Measurements from ENCODE around the gene GPNMB. TPM values are rescaled to one million over a fixed set of nuclear protein-coding genes. Genes with fewer than 3 reads are reported as not detected.

Gene GPNMB
- total RNA-seq, 4 donors from 2014 or later = 12.1 to 37.8 (median 25.6) TPM

- TF ChIP-seq POLR2A (IDR thresholded peaks at IDR 0.05) (no peak), CTCF (IDR thresholded peaks at IDR 0.05) (no peak)
- no peak for DNase-seq
- Histone ChIP-seq H3K27me3 (no peaks in the 10 kb centered on the region), H3K4me3 (no peak overlapping the region), H3K9me3 (no peaks in the 10 kb centered on the region), H3K36me3 (no peaks in the 10 kb centered on the region), H3K4me1 (no peaks in the 10 kb centered on the region), H3K27ac (no peak overlapping the region)
These were observed 38.3 kb downstream of the GPNMB start for GRCh38 chr7:23284871-23285270.

GRCh38 chr7:23285657-23286646 is 39.4 kb downstream of the GPNMB start:
- no peak for TF ChIP-seq POLR2A (IDR thresholded peaks at IDR 0.05)
- no peak for TF ChIP-seq CTCF (IDR thresholded peaks at IDR 0.05)
- Histone ChIP-seq H3K36me3 (no peaks in the 10 kb centered on the region), H3K4me3 (no peak overlapping the region), H3K27ac (no peak overlapping the region), H3K9me3 (no peaks in the 10 kb centered on the region), H3K27me3 (no peaks in the 10 kb centered on the region), H3K4me1 (no peaks in the 10 kb centered on the region)
- no peak for DNase-seq

GRCh38 chr7:23287612-23288011 is 41.0 kb downstream of the GPNMB start:
- Histone ChIP-seq H3K36me3 (no peaks in the 10 kb centered on the region), H3K27me3 (no peaks in the 10 kb centered on the region), H3K4me3 (no peak overlapping the region), H3K9me3 (no peaks in the 10 kb centered on the region), H3K27ac (no peak overlapping the region), H3K4me1 (no peaks in the 10 kb centered on the region)
- no peak for TF ChIP-seq CTCF (IDR thresholded peaks at IDR 0.05)
- TF ChIP-seq POLR2A (IDR thresholded peaks at IDR 0.05) = no peak
- DNase-seq = no peak

- no peak overlapping the region for H3K4me3 ChIP-seq
- H3K27me3 ChIP-seq = no peaks in the 10 kb centered on the region
- TF ChIP-seq POLR2A (IDR thresholded peaks at IDR 0.05) = no peak
- no peak for TF ChIP-seq CTCF (IDR thresholded peaks at IDR 0.05)
These were observed 44.4 kb downstream of the GPNMB start for GRCh38 chr7:23290993-23291392.

GRCh38 chr7:23291957-23292560 is 45.5 kb downstream of the GPNMB start:
- no peak for TF ChIP-seq POLR2A (IDR thresholded peaks at IDR 0.05)
- no peak for TF ChIP-seq CTCF (IDR thresholded peaks at IDR 0.05)
- H3K36me3 ChIP-seq = no peaks in the 10 kb centered on the region

More at GRCh38 chr7:23290993-23291392, 44.4 kb downstream of the GPNMB start:
- Histone ChIP-seq H3K36me3 (no peaks in the 10 kb centered on the region), H3K9me3 (no peaks in the 10 kb centered on the region), H3K4me1 (no peaks in the 10 kb centered on the region), H3K27ac (no peak overlapping the region)
- no peak for DNase-seq

More at GRCh38 chr7:23291957-23292560, 45.5 kb downstream of the GPNMB start:
- no peaks in the 10 kb centered on the region for H3K4me1 ChIP-seq
- DNase-seq = no peak
- H3K9me3 ChIP-seq = no peaks in the 10 kb centered on the region
- no peak overlapping the region for H3K4me3 ChIP-seq
- no peaks in the 10 kb centered on the region for H3K27me3 ChIP-seq
- H3K27ac ChIP-seq = no peak overlapping the region
